Measurements from ENCODE around the gene SMIM21. TPM values are rescaled to one million over a fixed set of nuclear protein-coding genes. Genes with fewer than 3 reads are reported as not detected.

SMIM21 gene
- total RNA-seq (2022): not detected in 2 replicates
- not detected for Bru-seq, nascent RNA
- BruChase-seq, experiment 1, labeled RNA remaining after a 2-hour chase: not detected
- BruChase-seq, experiment 2, labeled RNA remaining after a 6-hour chase: not detected
- long read RNA-seq: 0 reads

DNA sequence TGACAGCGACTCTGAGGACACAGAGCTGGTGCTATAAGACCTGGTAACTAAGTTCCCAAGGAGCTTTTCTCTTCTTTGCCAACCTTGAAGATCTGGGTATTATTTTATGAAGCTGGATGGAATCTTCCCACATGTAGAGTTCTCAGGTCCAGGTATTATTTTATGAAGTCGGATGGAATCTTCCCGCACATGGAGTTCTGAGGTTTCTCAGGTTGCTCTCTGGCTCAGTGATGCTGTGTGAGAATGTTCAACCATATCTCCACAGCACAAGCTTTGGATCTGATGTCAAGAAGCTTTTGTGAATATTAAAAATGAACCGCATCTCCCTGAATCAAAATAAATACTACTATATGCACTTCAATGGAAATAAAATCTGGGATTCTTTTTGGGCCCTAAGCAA is at the start of gene SMIM21:
Gene SMIM21 (minus strand): TSS at position 101 of the 400 bp plus-strand sequence. CDS start 140 bp downstream, outside the sequence.
- Histone ChIP-seq H3K9me3 (no peaks in the 10 kb centered on the region), H3K4me1 (no peaks in the 10 kb centered on the region), H3K4me3 (ENCODE audit: low read depth, low read length) (no peak within 1 kb of the TSS), H3K36me3 (ENCODE audit: control insufficient read depth, insufficient read depth, low read length) (no peaks in the 10 kb centered on the region), H3K27me3 (replicated peaks; ENCODE audit: control insufficient read depth, insufficient read depth, low read length) (no peaks in the 10 kb centered on the region)
- no peak for DNase-seq
- Mint-ChIP-seq H3K36me3 (ENCODE audit: insufficient read depth, unreplicated experiment) (no peaks in the 10 kb centered on the region), H3K27ac (ENCODE audit: unreplicated experiment) (no peak within 1 kb of the TSS), H3K9me3 (ENCODE audit: unreplicated experiment) (no peaks in the 10 kb centered on the region), H3K27me3 (ENCODE audit: insufficient read depth, unreplicated experiment) (peaks cover 7% of the 10 kb centered on the region), H3K4me1 (ENCODE audit: low read depth, unreplicated experiment) (no peaks in the 10 kb centered on the region), H3K4me3 (ENCODE audit: unreplicated experiment) (no peak within 1 kb of the TSS)
- BruUV-seq (replicated peaks): no TSS peak
- TF ChIP-seq, protein P1, sequence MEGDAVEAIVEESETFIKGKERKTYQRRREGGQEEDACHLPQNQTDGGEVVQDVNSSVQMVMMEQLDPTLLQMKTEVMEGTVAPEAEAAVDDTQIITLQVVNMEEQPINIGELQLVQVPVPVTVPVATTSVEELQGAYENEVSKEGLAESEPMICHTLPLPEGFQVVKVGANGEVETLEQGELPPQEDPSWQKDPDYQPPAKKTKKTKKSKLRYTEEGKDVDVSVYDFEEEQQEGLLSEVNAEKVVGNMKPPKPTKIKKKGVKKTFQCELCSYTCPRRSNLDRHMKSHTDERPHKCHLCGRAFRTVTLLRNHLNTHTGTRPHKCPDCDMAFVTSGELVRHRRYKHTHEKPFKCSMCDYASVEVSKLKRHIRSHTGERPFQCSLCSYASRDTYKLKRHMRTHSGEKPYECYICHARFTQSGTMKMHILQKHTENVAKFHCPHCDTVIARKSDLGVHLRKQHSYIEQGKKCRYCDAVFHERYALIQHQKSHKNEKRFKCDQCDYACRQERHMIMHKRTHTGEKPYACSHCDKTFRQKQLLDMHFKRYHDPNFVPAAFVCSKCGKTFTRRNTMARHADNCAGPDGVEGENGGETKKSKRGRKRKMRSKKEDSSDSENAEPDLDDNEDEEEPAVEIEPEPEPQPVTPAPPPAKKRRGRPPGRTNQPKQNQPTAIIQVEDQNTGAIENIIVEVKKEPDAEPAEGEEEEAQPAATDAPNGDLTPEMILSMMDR (IDR thresholded peaks at IDR 0.05; ENCODE audit: insufficient read depth in 1 of 2, low read depth in 1 of 2, low read length in 1 of 2, severe bottlenecking in 1 of 2, unreplicated experiment in 1 of 2): no peak
- ChIA-PET CTCF (no interaction called here), POLR2A (no interaction called here)
- intact Hi-C loops (cut with micrococcal nuclease; ENCODE audit: unreplicated experiment): no loop called here

DNA sequence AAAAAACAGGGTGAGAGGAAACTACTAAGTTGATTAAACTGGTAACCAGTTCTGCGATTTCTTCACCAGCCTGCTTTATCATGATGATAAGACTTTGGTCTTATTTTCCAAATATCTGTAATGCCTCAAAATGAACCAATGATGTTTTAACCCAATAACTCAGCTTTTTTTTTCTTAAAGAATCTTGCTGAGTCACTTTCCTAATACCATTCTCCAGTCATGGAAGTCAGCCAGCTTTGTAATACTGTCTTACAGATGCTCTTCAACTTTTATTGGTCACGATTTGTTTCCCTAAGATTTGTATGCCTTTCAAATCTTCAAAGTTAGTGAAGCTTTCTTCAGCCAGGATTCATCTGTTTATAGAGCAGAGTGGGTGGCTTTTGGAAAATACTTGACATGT is 47.7 kb upstream of the SMIM21 start:
- no peaks in the 10 kb centered on the region for H3K4me1 Mint-ChIP-seq (ENCODE audit: low read depth, unreplicated experiment)
- ChIA-PET CTCF (no interaction called here), POLR2A (no interaction called here)
- H3K36me3 ChIP-seq (ENCODE audit: control insufficient read depth, insufficient read depth, low read length): no peaks in the 10 kb centered on the region
- no peaks in the 10 kb centered on the region for H3K9me3 Mint-ChIP-seq (ENCODE audit: unreplicated experiment)
- no peaks in the 10 kb centered on the region for H3K9me3 ChIP-seq
- H3K4me1 ChIP-seq: no peaks in the 10 kb centered on the region
- H3K36me3 Mint-ChIP-seq (ENCODE audit: insufficient read depth, unreplicated experiment): no peaks in the 10 kb centered on the region
- no peak overlapping the region for H3K4me3 ChIP-seq (ENCODE audit: low read depth, low read length)
- intact Hi-C loops (cut with micrococcal nuclease; ENCODE audit: unreplicated experiment): loop anchor here (5.0 kb wide), 1 partner anchor 303 kb away; no protein-coding TSS in a partner anchor
- no peak overlapping the region for H3K27ac Mint-ChIP-seq (ENCODE audit: unreplicated experiment)
- BruUV-seq (replicated peaks): no TSS peak
- no peaks in the 10 kb centered on the region for H3K27me3 Mint-ChIP-seq (ENCODE audit: insufficient read depth, unreplicated experiment)
- no peak for DNase-seq
- no peak overlapping the region for H3K4me3 Mint-ChIP-seq (ENCODE audit: unreplicated experiment)
- TF ChIP-seq, protein P1 (IDR thresholded peaks at IDR 0.05; ENCODE audit: insufficient read depth in 1 of 2, low read depth in 1 of 2, low read length in 1 of 2, severe bottlenecking in 1 of 2, unreplicated experiment in 1 of 2): no peak
- no peaks in the 10 kb centered on the region for H3K27me3 ChIP-seq (replicated peaks; ENCODE audit: control insufficient read depth, insufficient read depth, low read length)

DNA sequence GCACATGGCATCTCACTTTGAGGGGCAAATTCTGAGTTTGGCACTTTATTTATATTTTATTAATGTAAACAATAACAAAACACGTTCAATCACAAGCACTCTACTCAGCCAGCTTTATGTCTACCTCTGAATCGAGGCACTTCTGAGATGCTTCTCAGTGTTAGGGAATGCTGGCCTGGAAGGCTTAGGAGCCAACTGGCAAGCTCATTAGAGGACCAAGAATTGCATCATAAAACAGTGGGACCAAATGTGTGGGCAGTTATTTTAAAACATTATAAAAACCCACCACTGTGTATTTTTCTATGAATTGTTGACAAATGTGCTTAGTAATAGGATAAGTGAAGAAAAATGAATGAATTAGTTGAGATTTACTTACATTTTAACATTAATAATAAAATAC is 46.8 kb upstream of the SMIM21 start:
- Histone ChIP-seq H3K4me1 (no peaks in the 10 kb centered on the region), H3K27me3 (replicated peaks; ENCODE audit: control insufficient read depth, insufficient read depth, low read length) (no peaks in the 10 kb centered on the region), H3K9me3 (no peaks in the 10 kb centered on the region), H3K36me3 (ENCODE audit: control insufficient read depth, insufficient read depth, low read length) (no peaks in the 10 kb centered on the region), H3K4me3 (ENCODE audit: low read depth, low read length) (no peak overlapping the region)
- Mint-ChIP-seq H3K36me3 (ENCODE audit: insufficient read depth, unreplicated experiment) (no peaks in the 10 kb centered on the region), H3K4me1 (ENCODE audit: low read depth, unreplicated experiment) (no peaks in the 10 kb centered on the region), H3K27ac (ENCODE audit: unreplicated experiment) (no peak overlapping the region), H3K9me3 (ENCODE audit: unreplicated experiment) (no peaks in the 10 kb centered on the region), H3K4me3 (ENCODE audit: unreplicated experiment) (no peak overlapping the region), H3K27me3 (ENCODE audit: insufficient read depth, unreplicated experiment) (peaks cover 4% of the 10 kb centered on the region)
- TF ChIP-seq, protein P1 (IDR thresholded peaks at IDR 0.05; ENCODE audit: insufficient read depth in 1 of 2, low read depth in 1 of 2, low read length in 1 of 2, severe bottlenecking in 1 of 2, unreplicated experiment in 1 of 2): no peak
- intact Hi-C loops (cut with micrococcal nuclease; ENCODE audit: unreplicated experiment): no loop called here
- ChIA-PET CTCF (no interaction called here), POLR2A (no interaction called here)
- BruUV-seq (replicated peaks): no TSS peak
- no peak for DNase-seq

All from Caco-2 (cell line).